Measurements from ENCODE around the gene RNF112. TPM values are rescaled to one million over a fixed set of nuclear protein-coding genes. Genes with fewer than 3 reads are reported as not detected.

Gene RNF112
- total RNA-seq, 1 experiment from 2014 or later: not detected

- no peak for DNase-seq (ENCODE audit: low spot score)
- in situ Hi-C loops (cut with HindIII; ENCODE audit: low sequenced_read_pairs): no loop called here
Measured at GRCh38 chr17:19408346-19408710, 2.7 kb upstream of the RNF112 start.

DNA sequence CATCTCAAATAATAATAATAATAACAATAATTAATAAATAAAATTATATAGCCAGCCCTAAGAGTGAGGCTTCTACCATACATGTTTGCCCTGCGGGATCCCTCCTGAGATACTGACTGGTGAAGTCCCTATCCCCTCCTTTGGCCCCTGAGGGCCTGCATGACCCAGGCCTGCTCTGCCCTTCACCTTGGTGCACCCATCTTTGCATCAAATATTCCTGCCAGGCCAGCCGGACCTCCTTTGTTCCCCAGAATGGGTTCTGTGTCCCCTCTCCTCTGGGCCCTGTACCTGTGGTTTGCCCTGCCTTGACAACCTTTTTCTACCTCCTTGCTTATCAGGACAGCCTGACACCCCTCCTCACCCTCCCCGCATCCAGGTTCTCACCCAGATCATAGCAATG is 2.0 kb upstream of the RNF112 start:
- in situ Hi-C loops (cut with HindIII; ENCODE audit: low sequenced_read_pairs): no loop called here
- no peak for DNase-seq (ENCODE audit: low spot score)

DNA sequence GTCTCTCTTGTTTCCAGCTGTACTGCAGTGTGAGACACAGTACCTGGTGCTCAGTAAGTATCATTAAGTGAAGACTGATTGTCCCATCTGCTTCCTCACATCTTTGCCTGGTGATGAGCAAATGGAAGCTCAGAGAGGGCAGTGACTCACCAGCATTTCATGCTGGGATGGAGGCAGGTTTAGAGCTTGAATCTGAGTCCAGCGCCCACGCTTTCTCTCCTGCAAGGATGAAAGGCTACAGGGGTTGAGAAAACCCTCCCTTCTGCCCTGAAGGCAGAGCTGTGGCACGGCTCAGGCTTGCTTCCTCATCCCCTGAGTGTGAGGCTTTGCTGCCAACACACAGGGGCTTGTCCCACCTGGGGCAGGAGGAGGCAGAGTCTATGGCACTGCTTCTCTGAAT is 1.5 kb upstream of the RNF112 start:
- no peak for DNase-seq (ENCODE audit: low spot score)
- in situ Hi-C loops (cut with HindIII; ENCODE audit: low sequenced_read_pairs): no loop called here

GRCh38 chr17:19410091-19410490 is 941 bp upstream of the RNF112 start:
- no peak for DNase-seq (ENCODE audit: low spot score)
- in situ Hi-C loops (cut with HindIII; ENCODE audit: low sequenced_read_pairs): no loop called here

DNA sequence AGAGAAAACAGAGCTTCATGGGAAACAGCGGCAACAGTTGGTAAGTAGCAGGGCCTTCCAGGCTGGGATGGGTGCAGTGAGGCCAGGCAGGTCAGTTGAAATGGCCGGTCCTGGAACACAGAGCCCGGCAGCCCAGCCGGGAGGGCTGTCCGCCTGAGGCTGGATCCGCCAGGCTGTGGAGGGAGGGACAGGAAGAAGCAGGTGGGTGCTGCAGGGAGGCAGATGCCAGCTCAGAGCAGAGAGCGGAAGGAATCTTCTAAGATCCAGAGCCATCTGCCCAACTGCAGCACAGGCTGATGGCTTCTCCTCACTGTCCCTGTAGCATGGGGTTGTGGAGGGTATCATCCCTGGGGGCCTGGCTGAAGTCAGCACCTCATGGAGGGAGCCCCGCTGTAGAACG is 599 bp downstream of the RNF112 start:
- in situ Hi-C loops (cut with HindIII; ENCODE audit: low sequenced_read_pairs): no loop called here
- peak; percentile 90 for DNase-seq (ENCODE audit: low spot score)

DNA sequence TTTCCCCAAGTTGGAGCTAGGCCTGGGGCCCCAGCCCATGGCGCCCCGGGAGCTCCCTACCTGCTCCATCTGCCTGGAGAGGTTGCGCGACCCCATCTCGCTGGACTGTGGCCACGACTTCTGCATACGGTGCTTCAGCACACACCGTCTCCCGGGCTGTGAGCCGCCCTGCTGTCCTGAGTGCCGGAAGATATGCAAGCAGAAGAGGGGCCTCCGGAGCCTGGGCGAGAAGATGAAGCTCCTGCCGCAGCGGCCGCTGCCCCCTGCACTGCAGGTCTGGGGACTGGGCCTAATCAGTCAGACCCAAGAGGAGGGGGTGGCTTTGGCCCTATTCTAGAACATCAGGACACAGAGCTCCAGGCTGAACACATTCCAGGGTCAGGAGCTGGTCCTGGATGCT is 1.5 kb downstream of the RNF112 start:
- peak; percentile 31 for DNase-seq (ENCODE audit: low spot score)
- in situ Hi-C loops (cut with HindIII; ENCODE audit: low sequenced_read_pairs): no loop called here

DNA sequence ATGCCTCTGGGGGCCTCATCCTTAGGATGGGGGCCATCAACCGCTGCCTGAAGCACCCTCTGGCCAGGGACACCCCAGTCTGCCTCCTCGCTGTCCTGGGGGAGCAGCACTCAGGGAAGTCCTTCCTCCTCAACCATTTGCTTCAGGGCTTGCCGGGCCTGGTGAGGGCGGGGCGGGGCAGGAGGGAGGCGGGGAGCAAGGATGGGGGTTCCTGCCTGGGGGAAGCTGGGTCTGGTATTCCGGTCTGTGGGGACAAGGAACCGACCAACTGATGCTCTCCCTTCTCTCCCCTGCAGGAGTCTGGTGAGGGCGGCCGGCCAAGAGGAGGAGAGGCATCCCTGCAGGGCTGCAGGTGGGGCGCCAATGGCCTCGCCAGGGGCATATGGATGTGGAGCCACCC is 2.0 kb downstream of the RNF112 start:
- peak; percentile 52 for DNase-seq (ENCODE audit: low spot score)
- in situ Hi-C loops (cut with HindIII; ENCODE audit: low sequenced_read_pairs): no loop called here

DNA sequence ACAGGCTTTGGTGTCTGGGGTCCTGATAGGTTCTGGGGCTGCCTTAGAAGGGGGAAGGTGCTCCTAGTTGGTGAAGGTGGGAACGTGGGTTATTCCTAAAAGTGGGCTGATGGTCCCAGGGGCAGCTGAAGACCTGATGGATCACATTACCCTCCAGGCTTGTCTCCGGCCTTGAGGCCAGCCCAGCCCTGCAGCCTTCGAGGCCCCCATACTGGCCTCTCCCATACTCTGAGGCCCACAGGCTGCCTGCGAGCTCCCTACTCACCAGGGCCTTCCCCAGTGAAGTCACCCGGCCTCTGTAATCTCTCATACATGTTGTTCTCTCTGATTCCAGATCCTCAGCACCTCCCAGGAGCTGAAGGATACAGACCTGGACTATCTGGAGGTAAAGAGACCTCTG is 2.7 kb downstream of the RNF112 start:
- in situ Hi-C loops (cut with HindIII; ENCODE audit: low sequenced_read_pairs): no loop called here
- DNase-seq (ENCODE audit: low spot score): peak; percentile 18

- peak; percentile 55 for DNase-seq (ENCODE audit: low spot score)
- in situ Hi-C loops (cut with HindIII; ENCODE audit: low sequenced_read_pairs): no loop called here
Measured at GRCh38 chr17:19414396-19415280, 3.6 kb downstream of the RNF112 start.

GRCh38 chr17:19415311-19415710 is 4.3 kb downstream of the RNF112 start:
- in situ Hi-C loops (cut with HindIII; ENCODE audit: low sequenced_read_pairs): no loop called here
- DNase-seq (ENCODE audit: low spot score): peak; percentile 88

GRCh38 chr17:19415806-19416775 is 5.1 kb downstream of the RNF112 start:
- in situ Hi-C loops (cut with HindIII; ENCODE audit: low sequenced_read_pairs): no loop called here

GRCh38 chr17:19417611-19418010 is 6.6 kb downstream of the RNF112 start:
- DNase-seq (ENCODE audit: low spot score): no peak
- in situ Hi-C loops (cut with HindIII; ENCODE audit: low sequenced_read_pairs): no loop called here

More at GRCh38 chr17:19415806-19416775, 5.1 kb downstream of the RNF112 start:
- peak; percentile 12 for DNase-seq (ENCODE audit: low spot score)

DNA sequence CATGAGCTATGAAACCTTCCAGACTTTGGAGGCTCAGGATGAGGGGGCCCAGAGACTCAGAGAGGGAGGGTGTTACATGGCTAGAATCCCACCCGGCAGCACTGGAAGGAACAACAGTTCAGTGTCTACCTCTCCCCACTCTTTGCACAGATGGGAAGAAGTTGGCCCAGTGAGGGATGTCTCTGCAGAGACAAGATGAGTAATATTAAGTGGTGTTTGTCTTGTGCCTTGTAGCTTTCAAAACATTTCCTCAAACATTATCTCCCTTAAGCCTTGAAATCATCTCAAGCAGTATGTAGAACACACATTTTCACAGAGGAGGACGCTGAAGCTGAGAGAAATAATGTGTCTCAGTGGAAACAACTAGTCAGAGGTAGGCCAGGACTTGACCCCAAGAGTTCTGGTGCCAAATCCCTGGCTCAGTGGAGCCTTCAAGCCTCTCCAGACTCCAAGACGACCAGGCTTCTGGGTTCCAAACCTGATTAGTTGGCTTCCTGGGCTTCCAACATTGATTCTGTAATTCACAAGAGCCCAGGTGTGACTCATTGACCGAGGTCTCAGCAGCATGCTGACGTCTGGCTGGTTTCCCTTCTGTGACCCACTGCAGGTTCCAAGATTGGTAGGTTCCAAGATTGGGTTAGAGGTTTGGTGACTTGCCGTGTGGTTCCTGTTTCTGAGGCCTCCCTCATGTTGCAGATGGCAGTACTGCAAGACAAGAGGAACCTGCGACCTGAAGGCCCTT is 7.4 kb downstream of the RNF112 start:
- in situ Hi-C loops (cut with HindIII; ENCODE audit: low sequenced_read_pairs): no loop called here
- DNase-seq (ENCODE audit: low spot score): peak; percentile 37

DNA sequence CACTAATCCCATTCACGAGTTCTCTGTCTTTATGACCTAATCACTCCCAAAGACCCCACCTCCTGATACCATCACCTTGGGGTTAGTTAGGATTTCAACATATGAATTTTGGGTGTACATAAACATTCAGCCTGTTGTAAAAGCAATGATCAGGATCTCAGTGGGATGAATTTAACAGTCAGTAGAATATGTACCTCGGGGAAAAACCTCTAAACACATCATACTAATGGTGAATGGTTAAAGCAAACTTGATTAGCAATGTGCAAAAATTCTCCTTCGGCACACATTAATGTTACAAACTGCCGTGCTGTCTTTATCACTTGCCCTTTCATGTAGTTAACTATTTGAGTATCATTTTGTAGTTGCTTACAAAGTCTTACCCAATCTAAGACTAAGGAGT is 10.2 kb downstream of the RNF112 start:
- in situ Hi-C loops (cut with HindIII; ENCODE audit: low sequenced_read_pairs): no loop called here

GRCh38 chr17:19421926-19422325 is 10.9 kb downstream of the RNF112 start:
- no peak for DNase-seq (ENCODE audit: low spot score)
- in situ Hi-C loops (cut with HindIII; ENCODE audit: low sequenced_read_pairs): no loop called here

More for the DNA sequence above, 10.2 kb downstream of the RNF112 start:
- DNase-seq (ENCODE audit: low spot score): no peak

GRCh38 chr17:19424934-19425868 is 14.2 kb downstream of the RNF112 start:
- in situ Hi-C loops (cut with HindIII; ENCODE audit: low sequenced_read_pairs): no loop called here
- DNase-seq (ENCODE audit: low spot score): no peak

- DNase-seq (ENCODE audit: low spot score): no peak
- in situ Hi-C loops (cut with HindIII; ENCODE audit: low sequenced_read_pairs): no loop called here
Measured at GRCh38 chr17:19426631-19427030, 15.6 kb downstream of the RNF112 start.

DNA sequence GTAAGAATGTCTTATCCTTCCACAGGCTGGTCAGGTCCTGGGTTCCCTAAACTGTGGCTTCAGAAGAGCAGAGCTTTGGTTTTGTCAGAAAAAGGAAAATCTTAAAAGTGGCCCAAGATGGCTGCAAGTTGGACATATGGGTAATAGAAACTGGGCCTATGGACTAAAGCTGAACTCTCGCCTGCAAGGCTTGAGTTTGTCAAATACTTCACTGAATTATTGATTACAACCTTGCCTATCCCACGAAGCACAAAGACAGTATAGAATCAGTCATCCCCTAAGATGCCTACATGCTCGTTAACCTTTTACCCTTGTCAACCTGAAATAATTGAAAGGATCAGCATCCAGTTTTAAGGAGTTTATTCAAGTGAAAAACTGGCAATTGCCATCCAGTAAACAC is 20.7 kb downstream of the RNF112 start:
- no peak for DNase-seq (ENCODE audit: low spot score)
- in situ Hi-C loops (cut with HindIII; ENCODE audit: low sequenced_read_pairs): no loop called here

All from G401 (cell line).